GM12874 (cell line): ENCODE data around the gene MGRN1.

ENCODE experiments used
- TF ChIP-seq, protein P1 (sequence below): IDR thresholded peaks from 2 replicates; pipeline ENCODE4 v1.5.1; 2011; ENCODE audit warnings: low read depth, mild to moderate bottlenecking, control low read depth, low read length, moderate library complexity; ENCODE audit not compliant: insufficient read depth

The MGRN1 gene

GRCh38 chr16:4680673-4681470 is 56.2 kb downstream of the MGRN1 start:
- TF ChIP-seq, protein P1, sequence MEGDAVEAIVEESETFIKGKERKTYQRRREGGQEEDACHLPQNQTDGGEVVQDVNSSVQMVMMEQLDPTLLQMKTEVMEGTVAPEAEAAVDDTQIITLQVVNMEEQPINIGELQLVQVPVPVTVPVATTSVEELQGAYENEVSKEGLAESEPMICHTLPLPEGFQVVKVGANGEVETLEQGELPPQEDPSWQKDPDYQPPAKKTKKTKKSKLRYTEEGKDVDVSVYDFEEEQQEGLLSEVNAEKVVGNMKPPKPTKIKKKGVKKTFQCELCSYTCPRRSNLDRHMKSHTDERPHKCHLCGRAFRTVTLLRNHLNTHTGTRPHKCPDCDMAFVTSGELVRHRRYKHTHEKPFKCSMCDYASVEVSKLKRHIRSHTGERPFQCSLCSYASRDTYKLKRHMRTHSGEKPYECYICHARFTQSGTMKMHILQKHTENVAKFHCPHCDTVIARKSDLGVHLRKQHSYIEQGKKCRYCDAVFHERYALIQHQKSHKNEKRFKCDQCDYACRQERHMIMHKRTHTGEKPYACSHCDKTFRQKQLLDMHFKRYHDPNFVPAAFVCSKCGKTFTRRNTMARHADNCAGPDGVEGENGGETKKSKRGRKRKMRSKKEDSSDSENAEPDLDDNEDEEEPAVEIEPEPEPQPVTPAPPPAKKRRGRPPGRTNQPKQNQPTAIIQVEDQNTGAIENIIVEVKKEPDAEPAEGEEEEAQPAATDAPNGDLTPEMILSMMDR = no peak

GRCh38 chr16:4681471-4682083 is 57.0 kb downstream of the MGRN1 start:
- TF ChIP-seq, protein P1 = no peak

GRCh38 chr16:4682084-4682591 is 57.5 kb downstream of the MGRN1 start:
- TF ChIP-seq, protein P1 = no peak

DNA sequence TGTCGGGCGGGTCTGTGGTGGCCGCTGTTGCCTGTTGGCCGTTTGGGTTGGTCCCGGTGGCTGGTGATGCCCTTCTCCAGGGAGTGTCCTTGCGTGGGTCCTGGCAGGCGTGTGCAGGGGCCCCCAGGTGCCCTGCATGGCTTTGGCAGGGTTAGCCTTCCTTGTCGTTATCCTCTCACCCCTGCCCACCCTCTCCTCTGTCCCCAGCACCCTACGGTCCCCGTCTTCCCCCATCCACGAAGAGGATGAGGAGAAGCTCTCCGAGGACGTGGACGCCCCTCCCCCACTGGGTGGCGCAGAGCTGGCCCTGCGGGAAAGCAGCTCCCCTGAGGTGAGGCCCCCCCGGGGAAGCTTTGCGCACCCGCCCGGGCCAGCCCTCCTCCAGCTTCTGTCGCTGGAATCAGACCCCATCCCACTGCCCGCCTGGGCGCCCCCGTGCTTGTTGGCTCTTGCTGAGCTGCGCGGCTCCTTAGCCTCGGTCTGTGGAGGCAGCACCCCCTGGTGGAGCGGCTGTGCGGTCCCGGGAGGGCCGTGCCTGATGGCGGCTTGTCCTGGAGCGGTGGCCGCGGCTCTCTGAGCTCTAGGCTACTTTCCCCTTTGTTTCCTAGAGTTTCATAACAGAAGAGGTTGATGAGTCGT is 58.1 kb downstream of the MGRN1 start:
- TF ChIP-seq, protein P1 = peak; percentile 25; the same call in 1 of the 2 replicates

DNA sequence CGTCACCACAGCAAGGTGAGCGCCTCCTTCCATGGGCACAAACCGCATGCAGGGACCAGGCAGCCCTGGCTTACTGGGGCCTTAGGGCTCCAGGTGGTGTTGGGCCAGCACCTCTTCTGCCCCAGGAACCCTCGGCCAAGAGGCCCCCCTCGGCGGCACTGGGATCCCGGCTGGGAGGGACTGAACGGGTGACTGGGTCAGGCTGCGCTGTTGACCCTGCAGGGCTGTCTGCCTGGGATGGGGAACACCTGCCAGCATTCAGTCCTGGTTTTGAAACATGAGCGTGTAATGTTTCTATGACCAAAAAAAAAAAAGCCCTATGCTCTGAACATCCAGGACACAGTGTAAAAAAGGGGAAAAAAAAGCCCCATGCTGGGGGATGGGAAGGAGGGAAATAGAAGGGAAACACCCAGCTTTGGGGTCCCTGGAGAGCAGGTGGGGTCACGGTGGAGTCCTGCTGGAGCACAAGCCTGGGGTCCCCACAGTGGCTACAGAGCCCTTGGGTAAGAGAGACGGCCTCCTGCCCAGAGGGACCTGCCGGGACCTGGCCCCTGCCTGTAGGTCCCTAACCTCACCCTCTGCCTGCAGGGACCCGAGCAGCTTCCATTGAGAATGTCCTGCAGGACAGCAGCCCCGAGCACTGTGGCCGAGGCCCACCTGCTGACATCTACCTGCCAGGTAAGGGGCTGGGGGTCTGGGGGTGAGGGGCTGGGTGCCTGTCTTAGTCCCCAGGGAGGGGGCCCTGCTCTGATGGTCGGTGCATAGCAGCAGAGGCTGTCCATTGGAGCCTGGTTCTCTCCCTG is 58.8 kb downstream of the MGRN1 start:
- TF ChIP-seq, protein P1 = no peak

- TF ChIP-seq, protein P1 = no peak
Observed at GRCh38 chr16:4684058-4684715, 59.6 kb downstream of the MGRN1 start.
